Neuron (in vitro differentiated cells): ENCODE measurements around the gene ABHD16A.

Source experiments
- H2AFZ ChIP-seq: one replicate; pipeline ENCODE4 v1.6.1; 2013; ENCODE audit warnings: low read depth, mild to moderate bottlenecking, inconsistent platforms, low read length, moderate library complexity
- H3K27me3 ChIP-seq: one replicate; pipeline ENCODE4 v1.6.1; 2013; ENCODE audit warnings: low read length; ENCODE audit not compliant: insufficient read depth
- H3K36me3 ChIP-seq: one replicate; pipeline ENCODE4 v1.6.1; 2013; ENCODE audit warnings: low read length; ENCODE audit not compliant: insufficient read depth
- H3K4me1 ChIP-seq: one replicate; pipeline ENCODE4 v1.6.1; 2013; ENCODE audit warnings: low read length; ENCODE audit not compliant: insufficient read depth
- H3K4me3 ChIP-seq: 2 replicates; pipeline ENCODE4 v1.5.1; 2013; ENCODE audit warnings: mild to moderate bottlenecking, low read length, moderate library complexity
- H3K9me3 ChIP-seq: one replicate; pipeline ENCODE4 v1.6.1; 2013; ENCODE audit warnings: low read length

The ABHD16A gene

GRCh38 chr6:31655349-31656237, 47.5 kb downstream of the ABHD16A start, which contains the start of gene APOM:
Gene APOM, plus strand, starts transcription at chr6:31655894. Its CDS starts 73 bp downstream, at chr6:31655967.
- H2AFZ ChIP-seq: no peak within 1 kb of the TSS
- H3K4me1 ChIP-seq: peaks cover 32% of the 10 kb centered on the region
- no peaks in the 10 kb centered on the region for H3K27me3 ChIP-seq
- H3K4me3 ChIP-seq: no peak within 1 kb of the TSS
- no peaks in the 10 kb centered on the region for H3K9me3 ChIP-seq
- H3K36me3 ChIP-seq: peaks cover 20% of the 10 kb centered on the region

GRCh38 chr6:31654574-31655348, 48.4 kb downstream of the ABHD16A start:
- H3K9me3 ChIP-seq: no peaks in the 10 kb centered on the region
- H3K36me3 ChIP-seq: peaks cover 20% of the 10 kb centered on the region
- H3K4me1 ChIP-seq: peaks cover 26% of the 10 kb centered on the region
- no peak overlapping the region for H3K4me3 ChIP-seq
- no peaks in the 10 kb centered on the region for H3K27me3 ChIP-seq
- H2AFZ ChIP-seq: no peak overlapping the region

GRCh38 chr6:31652925-31653724, 50.0 kb downstream of the ABHD16A start:
- Histone ChIP-seq H3K4me1 (peaks cover 12% of the 10 kb centered on the region), H3K36me3 (peaks cover 33% of the 10 kb centered on the region), H2AFZ (peak overlapping the region; percentile 1), H3K4me3 (peak overlapping the region; percentile 76), H3K9me3 (no peaks in the 10 kb centered on the region), H3K27me3 (no peaks in the 10 kb centered on the region)

GRCh38 chr6:31651602-31652191, 51.4 kb downstream of the ABHD16A start:
- Histone ChIP-seq H3K4me3 (peak overlapping the region; percentile 76), H2AFZ (no peak overlapping the region), H3K27me3 (no peaks in the 10 kb centered on the region), H3K4me1 (peaks cover 12% of the 10 kb centered on the region), H3K36me3 (peaks cover 32% of the 10 kb centered on the region), H3K9me3 (no peaks in the 10 kb centered on the region)

- Histone ChIP-seq H2AFZ (no peak overlapping the region), H3K27me3 (no peaks in the 10 kb centered on the region), H3K4me1 (no peaks in the 10 kb centered on the region), H3K4me3 (no peak overlapping the region), H3K9me3 (no peaks in the 10 kb centered on the region), H3K36me3 (peaks cover 80% of the 10 kb centered on the region)
Observed at GRCh38 chr6:31645325-31645724, 57.8 kb downstream of the ABHD16A start.

GRCh38 chr6:31643818-31644454, 59.2 kb downstream of the ABHD16A start:
- no peaks in the 10 kb centered on the region for H3K9me3 ChIP-seq
- no peaks in the 10 kb centered on the region for H3K27me3 ChIP-seq
- H3K4me3 ChIP-seq: no peak overlapping the region
- H2AFZ ChIP-seq: no peak overlapping the region
- H3K4me1 ChIP-seq: no peaks in the 10 kb centered on the region
- peaks cover 86% of the 10 kb centered on the region for H3K36me3 ChIP-seq

- no peaks in the 10 kb centered on the region for H3K9me3 ChIP-seq
- no peaks in the 10 kb centered on the region for H3K27me3 ChIP-seq
- no peaks in the 10 kb centered on the region for H3K4me1 ChIP-seq
- no peak overlapping the region for H3K4me3 ChIP-seq
- no peak overlapping the region for H2AFZ ChIP-seq
- peaks cover 84% of the 10 kb centered on the region for H3K36me3 ChIP-seq
Observed at GRCh38 chr6:31642798-31643570, 60.1 kb downstream of the ABHD16A start.

- Histone ChIP-seq H3K4me3 (no peak overlapping the region), H3K9me3 (no peaks in the 10 kb centered on the region), H3K36me3 (peaks cover 89% of the 10 kb centered on the region)
Observed at GRCh38 chr6:31641370-31641769, 61.8 kb downstream of the ABHD16A start.

GRCh38 chr6:31640612-31641011, 62.5 kb downstream of the ABHD16A start:
- H3K4me3 ChIP-seq: no peak overlapping the region
- no peaks in the 10 kb centered on the region for H3K27me3 ChIP-seq
- H3K36me3 ChIP-seq: peaks cover 90% of the 10 kb centered on the region
- H3K9me3 ChIP-seq: no peaks in the 10 kb centered on the region
- H2AFZ ChIP-seq: no peak overlapping the region
- H3K4me1 ChIP-seq: no peaks in the 10 kb centered on the region

More at GRCh38 chr6:31641370-31641769, 61.8 kb downstream of the ABHD16A start:
- no peaks in the 10 kb centered on the region for H3K4me1 ChIP-seq
- H2AFZ ChIP-seq: no peak overlapping the region
- no peaks in the 10 kb centered on the region for H3K27me3 ChIP-seq

GRCh38 chr6:31639449-31639861, 63.7 kb downstream of the ABHD16A start:
- H3K4me1 ChIP-seq: no peaks in the 10 kb centered on the region
- no peak overlapping the region for H2AFZ ChIP-seq
- peaks cover 90% of the 10 kb centered on the region for H3K36me3 ChIP-seq
- H3K4me3 ChIP-seq: no peak overlapping the region
- H3K9me3 ChIP-seq: no peaks in the 10 kb centered on the region
- no peaks in the 10 kb centered on the region for H3K27me3 ChIP-seq

- Histone ChIP-seq H3K4me1 (no peaks in the 10 kb centered on the region), H3K9me3 (no peaks in the 10 kb centered on the region), H3K36me3 (peaks cover 90% of the 10 kb centered on the region), H2AFZ (no peak overlapping the region), H3K27me3 (no peaks in the 10 kb centered on the region), H3K4me3 (no peak overlapping the region)
Observed at GRCh38 chr6:31639043-31639442, 64.1 kb downstream of the ABHD16A start.
